GM12878 (cell line): ENCODE data around the gene CCNJL. TPM values are rescaled to one million over a fixed set of nuclear protein-coding genes. Genes with fewer than 3 reads are reported as not detected.

Experiments
- ATAC-seq: fragments of 200-7000 bp; cut with Tn5 transposase; 3 replicates; pipeline ENCODE4 v1.9.1; 2020; ENCODE audit warnings: mild to moderate bottlenecking, moderate library complexity
- BruUV-seq: library from RNA; stranded (reverse); fragments of 400-500 nt; replicated peaks from 2 replicates; lab custom pipeline; 2021; lab: Mats Ljungman, UMichigan
- CTCF ChIA-PET: fragments of 300-600 bp; sonication (Branson Sonifier 250); formaldehyde crosslinking; extraction: SDS; loops from one replicate; lab custom pipeline; 2021; ENCODE audit warnings: inconsistent platforms; lab: Yijun Ruan, JAX
- POLR2A ChIA-PET: fragments of 350-600 bp; formaldehyde crosslinking; extraction: SDS; loops from one replicate; lab custom pipeline; 2021; ENCODE audit warnings: inconsistent platforms; lab: Charles Lee
- RAD21 ChIA-PET: fragments of 300-600 bp; sonication (Branson Sonifier 250); formaldehyde crosslinking; loops from one replicate; lab custom pipeline; 2023; ENCODE audit warnings: antibody characterized with exemption; ENCODE audit not compliant: unreplicated experiment; lab: Charles Lee
- SMC1A ChIA-PET: fragments of 300-600 bp; sonication (Branson Sonifier 250); formaldehyde crosslinking; loops from one replicate; lab custom pipeline; 2023; ENCODE audit not compliant: unreplicated experiment, uncharacterized antibody; lab: Charles Lee
- DNase-seq: peaks from one replicate; pipeline ENCODE4 v3.0.0-alpha.2; 2011; ENCODE audit warnings: low read depth, low spot score
- FAIRE-seq: peaks from 3 replicates; lab custom pipeline; 2011; peaks lifted over from hg19 to GRCh38; lab: Jason Lieb, UNC
- H2AFZ ChIP-seq: 2 replicates; pipeline ENCODE4 v1.6.0; 2011; ENCODE audit warnings: low read depth, low read length, control low read depth; ENCODE audit not compliant: control insufficient read depth
- H3K27ac ChIP-seq: 2 replicates; pipeline ENCODE4 v1.5.1; 2011; ENCODE audit warnings: control low read depth; ENCODE audit not compliant: control insufficient read depth, insufficient read depth
- H3K27me3 ChIP-seq, 2 experiments: replicated peaks in 1 of 2; 2 replicates each; pipeline versions ENCODE4 v1.6.0 to v1.6.1; 2011; ENCODE audit warnings: low read length in 1 of 2; ENCODE audit not compliant: control insufficient read depth in 2 of 2, insufficient read depth in 2 of 2
- H3K36me3 ChIP-seq, 2 experiments: 2 replicates each; pipeline ENCODE4 v1.5.1; 2011; ENCODE audit warnings: low read length in 1 of 2; ENCODE audit not compliant: control insufficient read depth in 2 of 2, insufficient read depth in 2 of 2
- H3K4me1 ChIP-seq: 2 replicates; pipeline ENCODE4 v1.6.1; 2011; ENCODE audit warnings: mild to moderate bottlenecking, low read length, moderate library complexity, mixed read lengths; ENCODE audit not compliant: control insufficient read depth, insufficient read depth
- H3K4me2 ChIP-seq: 2 replicates; pipeline ENCODE4 v1.6.0; 2011; ENCODE audit warnings: control low read depth; ENCODE audit not compliant: control insufficient read depth, insufficient read depth
- H3K4me3 ChIP-seq: fragments of 200-600 bp; sonication (generic); 2 replicates; pipeline ENCODE4 v1.5.1; 2016
- H3K79me2 ChIP-seq: 2 replicates; pipeline ENCODE4 v1.6.0; 2011; ENCODE audit warnings: low read length; ENCODE audit not compliant: control insufficient read depth, insufficient read depth
- H3K9ac ChIP-seq: 2 replicates; pipeline ENCODE4 v1.8.0; 2011; ENCODE audit warnings: low read length, control low read depth, mixed read lengths; ENCODE audit not compliant: control insufficient read depth, insufficient read depth
- H3K9me3 ChIP-seq: replicated peaks from 3 replicates; pipeline ENCODE4 v1.5.1; 2011; ENCODE audit warnings: mild to moderate bottlenecking, low read length; ENCODE audit not compliant: control insufficient read depth, insufficient read depth
- H4K20me1 ChIP-seq: 2 replicates; pipeline ENCODE4 v1.6.0; 2011; ENCODE audit not compliant: control insufficient read depth, insufficient read depth
- BRCA1 ChIP-seq: IDR thresholded peaks from 2 replicates; pipeline ENCODE4 v1.6.1; 2011; ENCODE audit warnings: low read depth, low read length, improper control_type of control experiment
- CBX3 ChIP-seq: fragments of 200-600 bp; sonication (generic); IDR thresholded peaks from 2 replicates; pipeline ENCODE4 v1.6.1; 2016; ENCODE audit warnings: low read depth, borderline replicate concordance
- CEBPZ ChIP-seq: fragments of 150-350 bp; IDR thresholded peaks from 2 replicates; pipeline ENCODE4 v1.6.1; 2016; ENCODE audit warnings: low read depth, low read length
- EGR1 ChIP-seq, 2 experiments: IDR thresholded peaks; 1 replicate in 1 of 2; 2 replicates in 1 of 2; pipeline ENCODE4 v1.6.1; 2011 to 2012; ENCODE audit warnings: low read depth in 2 of 2, low read length in 2 of 2, borderline replicate concordance in 1 of 2, mild to moderate bottlenecking in 1 of 2, moderate library complexity in 1 of 2
- ETV6 ChIP-seq, 2 experiments: fragments of 450-650 bp in 1 of 2; IDR thresholded peaks in 1 of 2; conservative IDR thresholded peaks in 1 of 2; 2 replicates each; pipeline ENCODE4 v1.6.1; 2014; ENCODE audit warnings: antibody characterized with exemption in 1 of 2, borderline replicate concordance in 1 of 2, low read depth in 1 of 2, mild to moderate bottlenecking in 1 of 2, moderate library complexity in 1 of 2
- HCFC1 ChIP-seq: fragments of 150-350 bp; IDR thresholded peaks from 2 replicates; pipeline ENCODE4 v1.6.1; 2014; ENCODE audit warnings: low read length
- MEF2A ChIP-seq: IDR thresholded peaks from 2 replicates; pipeline ENCODE4 v1.6.1; 2011; ENCODE audit warnings: low read depth, mild to moderate bottlenecking, low read length, moderate library complexity; ENCODE audit not compliant: insufficient read depth
- NR2C1 ChIP-seq: fragments of 450-650 bp; IDR thresholded peaks from 2 replicates; pipeline ENCODE4 v1.6.1; 2017; ENCODE audit warnings: antibody characterized with exemption, mild to moderate bottlenecking, moderate library complexity
- NR2C2 ChIP-seq: IDR thresholded peaks from 2 replicates; pipeline ENCODE4 v1.6.1; 2011; ENCODE audit warnings: borderline replicate concordance, low read depth; ENCODE audit not compliant: control insufficient read depth, insufficient read length
- RFX5 ChIP-seq: IDR thresholded peaks from 2 replicates; pipeline ENCODE4 v1.6.1; 2011; ENCODE audit warnings: low read depth, low read length, improper control_type of control experiment
- SIX5 ChIP-seq: IDR thresholded peaks from 2 replicates; pipeline ENCODE4 v1.6.1; 2011; ENCODE audit warnings: mild to moderate bottlenecking, low read depth, low read length, moderate library complexity; ENCODE audit not compliant: severe bottlenecking
- SREBF1 ChIP-seq: IDR thresholded peaks from 2 replicates; pipeline ENCODE4 v1.6.1; 2012; ENCODE audit warnings: mild to moderate bottlenecking, low read length
- SRF ChIP-seq, 2 experiments: IDR thresholded peaks; 2 replicates each; pipeline ENCODE4 v1.6.1; 2011; ENCODE audit warnings: low read depth in 2 of 2, low read length in 2 of 2, mild to moderate bottlenecking in 1 of 2, moderate library complexity in 1 of 2
- YY1 ChIP-seq: IDR thresholded peaks from 2 replicates; pipeline ENCODE4 v1.6.1; 2011; ENCODE audit warnings: low read depth, mild to moderate bottlenecking, low read length
- ZNF207 ChIP-seq: fragments of 450-650 bp; IDR thresholded peaks from 2 replicates; pipeline ENCODE4 v1.6.1; 2014; ENCODE audit warnings: antibody characterized with exemption, mild to moderate bottlenecking, borderline replicate concordance
- WGBS: methylation state at CpG from one replicate; pipeline ENCODE4 v1.1.6; 2016; ENCODE audit warnings: low lambda C conversion rate; ENCODE audit not compliant: insufficient replicate concordance, insufficient coverage; ENCODE audit errors: missing lambda C conversion rate; 5-methylcytosine and 5-hydroxymethylcytosine counted together
- in situ Hi-C: fragments of 300-500 bp; cut with MboI; formaldehyde crosslinking; loops from 9 replicates; pipeline ENCODE4 v1.14.3; 2018; ENCODE audit warnings: mixed read lengths
- intact Hi-C: fragments of 100-400 bp; cut with micrococcal nuclease; formaldehyde crosslinking; loops from one replicate; pipeline ENCODE4 v1.14.2; 2022; ENCODE audit not compliant: unreplicated experiment
- polyA plus RNA-seq, 11 experiments: library from polyadenylated mRNA; depleted of rRNA in 4 of 11; unstranded in 6 of 11; stranded (reverse) in 5 of 11; fragments of >200 nt; fragmentation: Nextera tagmentation in 4 of 11; fragmentation: Illumina TruSeq in 1 of 11; extraction: Ambion mirVana in 4 of 11; extraction: Trizol in 1 of 11; gene quantifications; 1 replicate in 1 of 11; 2 replicates in 10 of 11; pipeline versions ENCODE4 v1.2.1 to v1.2.3, GENCODE V29; 2011 to 2016; ENCODE audit warnings: inconsistent platforms in 2 of 11, missing spikeins in 2 of 11, low read depth in 1 of 11
- total RNA-seq, 4 experiments: library from RNA; depleted of rRNA in 3 of 4; stranded (reverse); fragments of >200 nt in 3 of 4; fragmentation: Illumina TruSeq in 1 of 4; extraction: Trizol in 1 of 4; gene quantifications; 2 replicates each; pipeline versions ENCODE4 v1.2.1 to v1.2.3, GENCODE V29; 2013 to 2021
- TF ChIP-seq, protein P1 (sequence below): fragments of 450-650 bp; IDR thresholded peaks from 2 replicates; pipeline ENCODE4 v1.6.1; 2017; ENCODE audit warnings: mild to moderate bottlenecking, moderate library complexity

CCNJL gene
- total and polyA plus RNA-seq, 10 of the 15 experiments (the other 5 are each of a cell fraction or from before 2014, with no cell fraction given): 0.09 to 0.20 (median 0.10) TPM; not detected in 7

DNA sequence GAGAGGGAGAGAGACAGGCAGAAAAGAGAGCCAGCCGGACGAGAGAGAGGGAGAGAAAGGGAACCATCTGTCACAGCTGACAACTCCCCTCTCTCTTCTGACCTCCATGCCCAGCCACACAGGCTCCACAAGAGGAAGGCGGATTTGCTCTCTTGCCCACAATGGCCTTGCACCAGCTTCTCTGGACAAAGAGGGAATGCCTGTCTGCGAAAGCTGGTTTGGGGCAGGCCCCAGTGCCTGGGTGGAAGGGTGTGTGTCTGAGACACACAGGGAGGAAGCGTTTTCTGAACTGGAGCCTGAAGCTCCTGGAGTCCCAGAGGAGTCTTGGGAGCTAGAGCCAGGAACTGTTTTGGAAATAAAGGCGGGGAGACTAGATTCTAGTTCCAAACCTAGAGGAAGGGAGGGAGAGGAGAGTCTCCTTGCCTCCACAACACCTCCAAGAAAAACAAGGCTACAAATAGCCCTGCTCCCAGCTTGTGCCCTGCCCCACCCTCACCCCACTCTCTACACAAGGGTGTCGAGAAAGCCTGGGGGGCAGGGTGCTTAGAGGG, 45.6 kb upstream of the CCNJL start (continued):
- TF ChIP-seq CEBPZ (no peak), MEF2A (no peak), SIX5 (no peak), BRCA1 (no peak), RFX5 (no peak), NR2C1 (no peak), SRF (IDR thresholded peaks at IDR 0.05; ENCODE audit: low read depth in 2 of 2, low read length in 2 of 2) (no peak)

GRCh38 chr5:160357394-160357793, 45.0 kb upstream of the CCNJL start:
- Histone ChIP-seq H3K36me3 (no peaks in the 10 kb centered on the region), H3K4me1 (no peaks in the 10 kb centered on the region), H3K79me2 (no peaks in the 10 kb centered on the region), H3K4me2 (no peak overlapping the region), H4K20me1 (no peaks in the 10 kb centered on the region), H3K27me3 (no peaks in the 10 kb centered on the region; a peak in 1 of 4 replicates), H3K9me3 (no peaks in the 10 kb centered on the region), H3K9ac (no peak overlapping the region), H2AFZ (no peak overlapping the region), H3K4me3 (no peak overlapping the region), H3K27ac (no peak overlapping the region)
- FAIRE-seq: no peak
- in situ Hi-C loops (no loop called here), intact Hi-C loops (no loop called here)
- ChIA-PET RAD21 (interaction anchor here (1.8 kb wide), 1 partner anchor 277 kb away, joined by 3 read pairs; no protein-coding TSS in a partner anchor), CTCF (interaction anchor here (1.2 kb wide), 1 partner anchor 11 kb away, joined by 3 read pairs; no protein-coding TSS in a partner anchor), POLR2A (no interaction called here), SMC1A (no interaction called here)
- BruUV-seq: no TSS peak
- 42% methylated on average over 7 of the region's 7 CpGs for WGBS
- no peak for DNase-seq
- no peak for ATAC-seq
- TF ChIP-seq NR2C2 (no peak), YY1 (no peak), ZNF207 (no peak), HCFC1 (no peak), ETV6 (conservative IDR thresholded peaks at IDR 0.05 in 1 of 2, IDR thresholded peaks at IDR 0.05 in 1 of 2; ENCODE audit: borderline replicate concordance in 1 of 2, low read depth in 1 of 2) (no peak), EGR1 (IDR thresholded peaks at IDR 0.05; ENCODE audit: borderline replicate concordance in 1 of 2, low read depth in 2 of 2, low read length in 2 of 2) (no peak), CBX3 (no peak), SREBF1 (no peak)
- TF ChIP-seq, protein P1, sequence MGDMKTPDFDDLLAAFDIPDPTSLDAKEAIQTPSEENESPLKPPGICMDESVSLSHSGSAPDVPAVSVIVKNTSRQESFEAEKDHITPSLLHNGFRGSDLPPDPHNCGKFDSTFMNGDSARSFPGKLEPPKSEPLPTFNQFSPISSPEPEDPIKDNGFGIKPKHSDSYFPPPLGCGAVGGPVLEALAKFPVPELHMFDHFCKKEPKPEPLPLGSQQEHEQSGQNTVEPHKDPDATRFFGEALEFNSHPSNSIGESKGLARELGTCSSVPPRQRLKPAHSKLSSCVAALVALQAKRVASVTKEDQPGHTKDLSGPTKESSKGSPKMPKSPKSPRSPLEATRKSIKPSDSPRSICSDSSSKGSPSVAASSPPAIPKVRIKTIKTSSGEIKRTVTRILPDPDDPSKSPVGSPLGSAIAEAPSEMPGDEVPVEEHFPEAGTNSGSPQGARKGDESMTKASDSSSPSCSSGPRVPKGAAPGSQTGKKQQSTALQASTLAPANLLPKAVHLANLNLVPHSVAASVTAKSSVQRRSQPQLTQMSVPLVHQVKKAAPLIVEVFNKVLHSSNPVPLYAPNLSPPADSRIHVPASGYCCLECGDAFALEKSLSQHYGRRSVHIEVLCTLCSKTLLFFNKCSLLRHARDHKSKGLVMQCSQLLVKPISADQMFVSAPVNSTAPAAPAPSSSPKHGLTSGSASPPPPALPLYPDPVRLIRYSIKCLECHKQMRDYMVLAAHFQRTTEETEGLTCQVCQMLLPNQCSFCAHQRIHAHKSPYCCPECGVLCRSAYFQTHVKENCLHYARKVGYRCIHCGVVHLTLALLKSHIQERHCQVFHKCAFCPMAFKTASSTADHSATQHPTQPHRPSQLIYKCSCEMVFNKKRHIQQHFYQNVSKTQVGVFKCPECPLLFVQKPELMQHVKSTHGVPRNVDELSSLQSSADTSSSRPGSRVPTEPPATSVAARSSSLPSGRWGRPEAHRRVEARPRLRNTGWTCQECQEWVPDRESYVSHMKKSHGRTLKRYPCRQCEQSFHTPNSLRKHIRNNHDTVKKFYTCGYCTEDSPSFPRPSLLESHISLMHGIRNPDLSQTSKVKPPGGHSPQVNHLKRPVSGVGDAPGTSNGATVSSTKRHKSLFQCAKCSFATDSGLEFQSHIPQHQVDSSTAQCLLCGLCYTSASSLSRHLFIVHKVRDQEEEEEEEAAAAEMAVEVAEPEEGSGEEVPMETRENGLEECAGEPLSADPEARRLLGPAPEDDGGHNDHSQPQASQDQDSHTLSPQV: no peak
